HepG2 (cell line): Measurements from ENCODE around the gene DLX1. TPM values are rescaled to one million over a fixed set of nuclear protein-coding genes. Genes with fewer than 3 reads are reported as not detected.

ENCODE experiments used
- CHD4 ChIP-seq: fragments of 200-600 bp; sonication (generic); IDR thresholded peaks from 2 replicates; pipeline ENCODE4 v1.7.0; 2017; ENCODE audit warnings: mild to moderate bottlenecking, low read length, borderline replicate concordance
- GABPB1 ChIP-seq: IDR thresholded peaks from 2 replicates; pipeline ENCODE4 v1.6.1; 2016; ENCODE audit warnings: mild to moderate bottlenecking, missing genetic modification reagents, moderate library complexity, missing compliant biosample characterization
- HNRNPK ChIP-seq: fragments of 200-400 bp; formaldehyde crosslinking; IDR thresholded peaks from 2 replicates; pipeline ENCODE4 v1.6.1; 2018; ENCODE audit warnings: low read length, low read depth, moderate library complexity, mild to moderate bottlenecking; ENCODE audit not compliant: poor library complexity, severe bottlenecking
- ZNF484 ChIP-seq: sonication (generic); formaldehyde crosslinking; IDR thresholded peaks from 2 replicates; pipeline ENCODE4 v1.5.1; 2020; ENCODE audit warnings: mild to moderate bottlenecking, low read depth, missing genetic modification reagents, borderline replicate concordance
- polyA plus RNA-seq, 8 experiments: library from polyadenylated mRNA; depleted of rRNA in 3 of 8; stranded (reverse) in 7 of 8; unstranded in 1 of 8; fragments of >200 nt; fragmentation: Illumina TruSeq in 4 of 8; extraction: Trizol in 4 of 8; gene quantifications; 2 replicates each; pipeline versions ENCODE4 v1.2.1 to v1.2.3, GENCODE V29; 2011 to 2016; ENCODE audit warnings: low read depth in 4 of 8, missing spikeins in 1 of 8, mixed read lengths in 1 of 8; ENCODE audit not compliant: insufficient read depth in 1 of 8
- total RNA-seq, 5 experiments: library from RNA; depleted of rRNA; stranded (reverse); fragments of >200 nt; fragmentation: Illumina TruSeq; extraction: Trizol; gene quantifications; 2 replicates each; pipeline ENCODE4 v1.2.3, GENCODE V29; 2016; ENCODE audit warnings: low read depth in 1 of 5
- TF ChIP-seq, protein P1 (sequence below): sonication (generic); formaldehyde crosslinking; IDR thresholded peaks from 2 replicates; pipeline ENCODE4 v1.4.0; 2020; ENCODE audit warnings: missing genetic modification reagents
- TF ChIP-seq, protein P2 (sequence below): sonication (generic); formaldehyde crosslinking; IDR thresholded peaks from 2 replicates; pipeline ENCODE4 v1.5.0; 2020; ENCODE audit warnings: mild to moderate bottlenecking, missing genetic modification reagents
- TF ChIP-seq, protein P3 (sequence below): sonication (generic); formaldehyde crosslinking; IDR thresholded peaks from 2 replicates; pipeline ENCODE4 v1.4.0; 2020; ENCODE audit warnings: missing genetic modification reagents
- TF ChIP-seq, protein P4 (sequence below): sonication (generic); formaldehyde crosslinking; IDR thresholded peaks from 2 replicates; pipeline ENCODE4 v1.4.0; 2020; ENCODE audit warnings: mild to moderate bottlenecking, missing genetic modification reagents
- TF ChIP-seq, protein P5 (sequence below): sonication (generic); formaldehyde crosslinking; IDR thresholded peaks from 2 replicates; pipeline ENCODE4 v1.8.1; 2022; ENCODE audit warnings: low read depth, mild to moderate bottlenecking, missing genetic modification reagents
- TF ChIP-seq, protein P6 (sequence below): sonication (generic); IDR thresholded peaks from 2 replicates; pipeline ENCODE4 v1.6.1; 2016; ENCODE audit warnings: low read depth, borderline replicate concordance

DLX1 gene
- total and polyA plus RNA-seq, 2 of the 13 experiments (the other 11 are each of a cell fraction or from before 2014, with no cell fraction given): 0.18 to 0.86 TPM

DNA sequence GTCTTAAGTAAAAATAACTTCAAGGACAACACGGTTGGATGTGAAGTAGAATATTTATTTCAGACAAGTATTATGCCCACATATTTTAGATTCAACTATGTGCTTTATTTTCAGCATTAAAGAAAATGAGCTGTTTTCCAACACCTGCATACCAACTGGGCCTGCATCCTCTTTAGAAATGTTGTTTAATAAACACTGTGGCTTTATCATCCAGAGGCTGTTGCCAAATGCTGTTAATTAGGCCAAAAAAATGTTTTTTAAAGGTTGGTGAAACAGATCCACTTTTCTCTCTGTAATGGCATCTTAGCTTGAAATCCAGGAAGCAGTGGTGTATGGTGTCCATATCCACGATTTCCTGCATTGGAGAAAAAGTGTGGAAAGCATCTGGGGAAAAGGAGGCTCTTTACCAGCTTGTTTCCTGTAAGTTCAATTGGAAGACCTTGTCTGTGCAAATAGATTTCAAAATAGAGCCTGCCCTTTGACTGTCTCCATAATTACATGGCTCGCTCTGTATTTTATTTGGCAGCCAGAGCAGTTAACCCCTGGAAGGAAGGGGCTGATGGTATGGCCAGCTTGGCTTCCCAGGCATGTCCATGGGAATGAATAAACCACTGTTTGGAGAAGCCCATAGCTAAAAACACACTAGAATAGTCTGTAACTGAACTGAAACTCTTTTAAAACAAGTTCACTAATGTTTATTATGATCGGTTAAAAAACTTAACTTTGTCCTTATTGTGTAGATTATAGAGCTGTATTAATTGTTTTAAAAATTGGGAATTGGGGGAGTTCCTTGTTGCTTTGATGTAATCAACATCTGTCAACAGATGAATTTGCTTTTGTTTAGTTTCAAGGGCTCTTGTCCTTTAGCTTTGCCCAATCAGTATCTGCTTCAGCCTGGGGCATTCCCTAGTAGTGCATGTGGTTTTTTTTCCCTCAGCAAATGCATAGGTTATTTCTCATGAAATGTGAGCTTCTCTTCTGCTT lies 33.0 kb upstream of the DLX1 start (continued):
- TF ChIP-seq, protein P1, sequence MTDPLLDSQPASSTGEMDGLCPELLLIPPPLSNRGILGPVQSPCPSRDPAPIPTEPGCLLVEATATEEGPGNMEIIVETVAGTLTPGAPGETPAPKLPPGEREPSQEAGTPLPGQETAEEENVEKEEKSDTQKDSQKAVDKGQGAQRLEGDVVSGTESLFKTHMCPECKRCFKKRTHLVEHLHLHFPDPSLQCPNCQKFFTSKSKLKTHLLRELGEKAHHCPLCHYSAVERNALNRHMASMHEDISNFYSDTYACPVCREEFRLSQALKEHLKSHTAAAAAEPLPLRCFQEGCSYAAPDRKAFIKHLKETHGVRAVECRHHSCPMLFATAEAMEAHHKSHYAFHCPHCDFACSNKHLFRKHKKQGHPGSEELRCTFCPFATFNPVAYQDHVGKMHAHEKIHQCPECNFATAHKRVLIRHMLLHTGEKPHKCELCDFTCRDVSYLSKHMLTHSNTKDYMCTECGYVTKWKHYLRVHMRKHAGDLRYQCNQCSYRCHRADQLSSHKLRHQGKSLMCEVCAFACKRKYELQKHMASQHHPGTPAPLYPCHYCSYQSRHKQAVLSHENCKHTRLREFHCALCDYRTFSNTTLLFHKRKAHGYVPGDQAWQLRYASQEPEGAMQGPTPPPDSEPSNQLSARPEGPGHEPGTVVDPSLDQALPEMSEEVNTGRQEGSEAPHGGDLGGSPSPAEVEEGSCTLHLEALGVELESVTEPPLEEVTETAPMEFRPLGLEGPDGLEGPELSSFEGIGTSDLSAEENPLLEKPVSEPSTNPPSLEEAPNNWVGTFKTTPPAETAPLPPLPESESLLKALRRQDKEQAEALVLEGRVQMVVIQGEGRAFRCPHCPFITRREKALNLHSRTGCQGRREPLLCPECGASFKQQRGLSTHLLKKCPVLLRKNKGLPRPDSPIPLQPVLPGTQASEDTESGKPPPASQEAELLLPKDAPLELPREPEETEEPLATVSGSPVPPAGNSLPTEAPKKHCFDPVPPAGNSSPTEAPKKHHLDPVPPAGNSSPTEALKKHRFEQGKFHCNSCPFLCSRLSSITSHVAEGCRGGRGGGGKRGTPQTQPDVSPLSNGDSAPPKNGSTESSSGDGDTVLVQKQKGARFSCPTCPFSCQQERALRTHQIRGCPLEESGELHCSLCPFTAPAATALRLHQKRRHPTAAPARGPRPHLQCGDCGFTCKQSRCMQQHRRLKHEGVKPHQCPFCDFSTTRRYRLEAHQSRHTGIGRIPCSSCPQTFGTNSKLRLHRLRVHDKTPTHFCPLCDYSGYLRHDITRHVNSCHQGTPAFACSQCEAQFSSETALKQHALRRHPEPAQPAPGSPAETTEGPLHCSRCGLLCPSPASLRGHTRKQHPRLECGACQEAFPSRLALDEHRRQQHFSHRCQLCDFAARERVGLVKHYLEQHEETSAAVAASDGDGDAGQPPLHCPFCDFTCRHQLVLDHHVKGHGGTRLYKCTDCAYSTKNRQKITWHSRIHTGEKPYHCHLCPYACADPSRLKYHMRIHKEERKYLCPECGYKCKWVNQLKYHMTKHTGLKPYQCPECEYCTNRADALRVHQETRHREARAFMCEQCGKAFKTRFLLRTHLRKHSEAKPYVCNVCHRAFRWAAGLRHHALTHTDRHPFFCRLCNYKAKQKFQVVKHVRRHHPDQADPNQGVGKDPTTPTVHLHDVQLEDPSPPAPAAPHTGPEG (CRISPR knock-in tag): 0 out of 2 replicates have a peak, but pooled peaks have one; percentile 43
- TF ChIP-seq GABPB1 (CRISPR knock-in tag) (peak; percentile 35; the same call in 1 of the 2 replicates), CHD4 (peak; percentile 68; the same call in 1 of the 2 replicates), ZNF484 (CRISPR knock-in tag) (no peak), HNRNPK (no peak)
- TF ChIP-seq, protein P2, sequence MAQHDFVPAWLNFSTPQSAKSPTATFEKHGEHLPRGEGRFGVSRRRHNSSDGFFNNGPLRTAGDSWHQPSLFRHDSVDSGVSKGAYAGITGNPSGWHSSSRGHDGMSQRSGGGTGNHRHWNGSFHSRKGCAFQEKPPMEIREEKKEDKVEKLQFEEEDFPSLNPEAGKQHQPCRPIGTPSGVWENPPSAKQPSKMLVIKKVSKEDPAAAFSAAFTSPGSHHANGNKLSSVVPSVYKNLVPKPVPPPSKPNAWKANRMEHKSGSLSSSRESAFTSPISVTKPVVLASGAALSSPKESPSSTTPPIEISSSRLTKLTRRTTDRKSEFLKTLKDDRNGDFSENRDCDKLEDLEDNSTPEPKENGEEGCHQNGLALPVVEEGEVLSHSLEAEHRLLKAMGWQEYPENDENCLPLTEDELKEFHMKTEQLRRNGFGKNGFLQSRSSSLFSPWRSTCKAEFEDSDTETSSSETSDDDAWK (CRISPR knock-in tag): no peak
- TF ChIP-seq, protein P3, sequence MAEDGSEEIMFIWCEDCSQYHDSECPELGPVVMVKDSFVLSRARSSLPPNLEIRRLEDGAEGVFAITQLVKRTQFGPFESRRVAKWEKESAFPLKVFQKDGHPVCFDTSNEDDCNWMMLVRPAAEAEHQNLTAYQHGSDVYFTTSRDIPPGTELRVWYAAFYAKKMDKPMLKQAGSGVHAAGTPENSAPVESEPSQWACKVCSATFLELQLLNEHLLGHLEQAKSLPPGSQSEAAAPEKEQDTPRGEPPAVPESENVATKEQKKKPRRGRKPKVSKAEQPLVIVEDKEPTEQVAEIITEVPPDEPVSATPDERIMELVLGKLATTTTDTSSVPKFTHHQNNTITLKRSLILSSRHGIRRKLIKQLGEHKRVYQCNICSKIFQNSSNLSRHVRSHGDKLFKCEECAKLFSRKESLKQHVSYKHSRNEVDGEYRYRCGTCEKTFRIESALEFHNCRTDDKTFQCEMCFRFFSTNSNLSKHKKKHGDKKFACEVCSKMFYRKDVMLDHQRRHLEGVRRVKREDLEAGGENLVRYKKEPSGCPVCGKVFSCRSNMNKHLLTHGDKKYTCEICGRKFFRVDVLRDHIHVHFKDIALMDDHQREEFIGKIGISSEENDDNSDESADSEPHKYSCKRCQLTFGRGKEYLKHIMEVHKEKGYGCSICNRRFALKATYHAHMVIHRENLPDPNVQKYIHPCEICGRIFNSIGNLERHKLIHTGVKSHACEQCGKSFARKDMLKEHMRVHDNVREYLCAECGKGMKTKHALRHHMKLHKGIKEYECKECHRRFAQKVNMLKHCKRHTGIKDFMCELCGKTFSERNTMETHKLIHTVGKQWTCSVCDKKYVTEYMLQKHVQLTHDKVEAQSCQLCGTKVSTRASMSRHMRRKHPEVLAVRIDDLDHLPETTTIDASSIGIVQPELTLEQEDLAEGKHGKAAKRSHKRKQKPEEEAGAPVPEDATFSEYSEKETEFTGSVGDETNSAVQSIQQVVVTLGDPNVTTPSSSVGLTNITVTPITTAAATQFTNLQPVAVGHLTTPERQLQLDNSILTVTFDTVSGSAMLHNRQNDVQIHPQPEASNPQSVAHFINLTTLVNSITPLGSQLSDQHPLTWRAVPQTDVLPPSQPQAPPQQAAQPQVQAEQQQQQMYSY (CRISPR knock-in tag): peak; percentile 68; the same call in 1 of the 2 replicates
- TF ChIP-seq, protein P4, sequence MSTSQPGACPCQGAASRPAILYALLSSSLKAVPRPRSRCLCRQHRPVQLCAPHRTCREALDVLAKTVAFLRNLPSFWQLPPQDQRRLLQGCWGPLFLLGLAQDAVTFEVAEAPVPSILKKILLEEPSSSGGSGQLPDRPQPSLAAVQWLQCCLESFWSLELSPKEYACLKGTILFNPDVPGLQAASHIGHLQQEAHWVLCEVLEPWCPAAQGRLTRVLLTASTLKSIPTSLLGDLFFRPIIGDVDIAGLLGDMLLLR: no peak
- TF ChIP-seq, protein P5, sequence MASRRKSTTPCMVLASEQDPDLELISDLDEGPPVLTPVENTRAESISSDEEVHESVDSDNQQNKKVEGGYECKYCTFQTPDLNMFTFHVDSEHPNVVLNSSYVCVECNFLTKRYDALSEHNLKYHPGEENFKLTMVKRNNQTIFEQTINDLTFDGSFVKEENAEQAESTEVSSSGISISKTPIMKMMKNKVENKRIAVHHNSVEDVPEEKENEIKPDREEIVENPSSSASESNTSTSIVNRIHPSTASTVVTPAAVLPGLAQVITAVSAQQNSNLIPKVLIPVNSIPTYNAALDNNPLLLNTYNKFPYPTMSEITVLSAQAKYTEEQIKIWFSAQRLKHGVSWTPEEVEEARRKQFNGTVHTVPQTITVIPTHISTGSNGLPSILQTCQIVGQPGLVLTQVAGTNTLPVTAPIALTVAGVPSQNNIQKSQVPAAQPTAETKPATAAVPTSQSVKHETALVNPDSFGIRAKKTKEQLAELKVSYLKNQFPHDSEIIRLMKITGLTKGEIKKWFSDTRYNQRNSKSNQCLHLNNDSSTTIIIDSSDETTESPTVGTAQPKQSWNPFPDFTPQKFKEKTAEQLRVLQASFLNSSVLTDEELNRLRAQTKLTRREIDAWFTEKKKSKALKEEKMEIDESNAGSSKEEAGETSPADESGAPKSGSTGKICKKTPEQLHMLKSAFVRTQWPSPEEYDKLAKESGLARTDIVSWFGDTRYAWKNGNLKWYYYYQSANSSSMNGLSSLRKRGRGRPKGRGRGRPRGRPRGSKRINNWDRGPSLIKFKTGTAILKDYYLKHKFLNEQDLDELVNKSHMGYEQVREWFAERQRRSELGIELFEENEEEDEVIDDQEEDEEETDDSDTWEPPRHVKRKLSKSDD (CRISPR knock-in tag): peak; percentile 37; the same call in 1 of the 2 replicates
- TF ChIP-seq, protein P6, sequence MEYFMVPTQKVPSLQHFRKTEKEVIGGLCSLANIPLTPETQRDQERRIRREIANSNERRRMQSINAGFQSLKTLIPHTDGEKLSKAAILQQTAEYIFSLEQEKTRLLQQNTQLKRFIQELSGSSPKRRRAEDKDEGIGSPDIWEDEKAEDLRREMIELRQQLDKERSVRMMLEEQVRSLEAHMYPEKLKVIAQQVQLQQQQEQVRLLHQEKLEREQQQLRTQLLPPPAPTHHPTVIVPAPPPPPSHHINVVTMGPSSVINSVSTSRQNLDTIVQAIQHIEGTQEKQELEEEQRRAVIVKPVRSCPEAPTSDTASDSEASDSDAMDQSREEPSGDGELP: peak; percentile 50; the same call in 1 of the 2 replicates
